SKM-1 (cell line): Measurements from ENCODE around the gene SIRT3.
A peak's percentile ranks its signal among the peaks of the same experiment; 100 is the strongest.
"Not testable (repeated sequence)": the region's sequence is repeated elsewhere in the genome, so short reads cannot be mapped to it uniquely, and the experiment has no call there.

Experiments
- DNase-seq: peaks from one replicate; lab custom pipeline; 2025; ENCODE audit not compliant: unreplicated experiment; lab: John Stamatoyannopoulos, UW

SIRT3 gene

DNA sequence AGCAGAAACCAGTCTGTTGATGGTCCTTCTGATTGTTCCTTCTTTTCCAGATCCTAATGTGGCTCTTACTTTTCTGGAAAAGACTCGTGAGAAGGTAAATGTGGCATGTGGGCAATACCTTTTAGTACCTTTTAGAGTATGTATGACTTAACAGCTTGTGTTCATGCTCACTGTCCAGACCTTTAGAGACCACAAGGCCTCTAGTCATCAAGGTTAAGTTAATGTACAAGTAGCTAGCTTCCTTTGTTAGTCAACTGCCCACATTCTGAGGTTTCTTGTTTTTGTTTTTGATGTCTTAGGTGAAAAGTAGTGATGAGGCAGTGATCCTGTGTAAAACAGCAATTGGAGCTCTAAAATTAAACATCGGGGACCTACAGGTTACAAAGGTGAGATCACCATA is 8.2 kb upstream of the SIRT3 start:
- no peak for DNase-seq

DNA sequence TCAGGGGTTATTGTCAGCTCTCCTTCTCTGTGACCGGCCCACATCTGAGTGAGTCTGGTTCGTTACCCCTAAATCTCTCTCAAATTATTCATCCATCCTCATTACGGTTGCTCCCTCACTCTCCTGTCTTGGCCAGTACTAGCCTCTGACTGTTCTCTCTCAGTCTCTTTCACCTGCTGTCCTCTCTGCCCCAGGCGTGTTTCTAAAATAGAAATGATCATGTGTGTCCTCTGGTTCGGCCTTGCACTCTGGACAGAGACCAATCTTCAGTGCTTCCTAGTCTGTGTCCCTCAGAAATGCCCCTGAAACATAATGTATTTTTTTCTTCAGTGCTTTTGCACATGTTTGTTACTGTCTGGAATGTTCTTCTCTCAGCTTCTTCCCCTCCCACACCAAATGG is 5.5 kb upstream of the SIRT3 start:
- DNase-seq, result no peak

GRCh38 chr11:240315-240714 is 4.2 kb upstream of the SIRT3 start:
- no peak for DNase-seq

GRCh38 chr11:238346-238745 is 2.2 kb upstream of the SIRT3 start:
- not testable (repeated sequence) for DNase-seq

DNA sequence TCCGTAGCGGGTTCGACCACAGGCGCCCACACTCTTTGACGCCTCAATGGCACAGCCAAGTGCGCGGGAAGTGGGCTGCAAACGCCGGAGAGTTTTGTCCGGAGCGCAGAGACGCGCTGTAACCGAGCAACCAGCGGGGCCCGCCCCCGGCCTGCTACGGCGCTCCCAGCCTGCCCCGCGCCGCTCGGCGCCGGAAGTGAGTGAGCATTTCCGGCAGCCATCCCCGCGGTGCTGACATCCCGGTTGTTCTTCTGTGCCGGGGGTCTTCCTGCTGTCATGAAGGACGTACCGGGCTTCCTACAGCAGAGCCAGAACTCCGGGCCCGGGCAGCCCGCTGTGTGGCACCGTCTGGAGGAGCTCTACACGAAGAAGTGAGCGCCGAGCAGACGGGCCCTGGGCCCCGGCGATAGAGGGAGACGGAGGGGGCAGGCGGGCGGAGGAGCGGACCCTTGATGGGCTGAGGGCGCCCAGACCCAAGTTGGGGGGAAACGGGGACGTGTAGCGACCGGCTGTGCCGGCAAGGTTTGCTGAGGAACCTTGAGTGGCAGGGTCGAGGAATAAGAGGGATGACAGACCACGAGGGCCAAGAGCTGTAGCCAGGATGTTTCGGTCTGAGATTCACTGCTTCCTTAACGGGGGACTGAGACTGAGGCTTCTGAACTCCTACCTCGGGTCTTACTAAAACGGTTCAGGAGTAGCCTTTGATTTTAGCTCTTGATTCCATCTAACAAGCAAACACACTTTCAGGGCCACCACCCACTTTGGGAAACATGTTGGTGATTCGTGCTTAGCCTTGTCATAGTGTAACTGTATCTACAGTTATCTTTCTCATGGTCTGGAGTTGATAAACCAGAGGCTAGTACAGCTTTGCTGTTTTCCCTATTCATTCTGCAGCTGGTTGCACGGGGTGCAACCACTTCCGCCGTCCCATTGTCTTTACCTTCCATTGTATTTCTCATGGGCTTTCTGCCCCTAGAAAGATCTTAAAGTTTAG is 929 bp upstream of the SIRT3 start, which contains the start of gene PSMD13:
Gene PSMD13 (plus strand): TSS at position 203 of the 994 bp plus-strand sequence. CDS start 74 bp downstream, at position 277.
- peak; percentile 64 for DNase-seq

DNA sequence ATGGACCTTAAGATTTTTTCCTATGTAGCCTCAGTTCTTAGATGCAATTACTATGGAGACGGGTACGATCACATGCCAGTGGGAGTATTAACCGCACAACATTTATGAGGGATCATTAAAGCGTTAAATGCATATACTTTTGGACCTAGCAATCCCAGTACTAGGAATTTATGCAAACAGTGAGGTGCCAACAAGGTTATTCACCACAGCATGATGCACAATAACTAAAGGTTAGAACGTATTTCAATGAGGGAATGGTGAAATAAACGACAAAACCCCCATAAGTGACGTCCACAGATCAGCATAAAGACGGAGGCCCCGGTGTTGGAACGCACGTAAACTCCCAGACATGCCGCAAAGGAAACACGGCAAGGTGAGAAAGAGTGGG is 539 bp downstream of the SIRT3 start:
- no peak for DNase-seq

- DNase-seq, result no peak
Observed at GRCh38 chr11:235180-235579, 962 bp downstream of the SIRT3 start.

- no peak for DNase-seq
Observed at GRCh38 chr11:232783-233565, 3.2 kb downstream of the SIRT3 start.

GRCh38 chr11:230431-230830 is 5.7 kb downstream of the SIRT3 start:
- DNase-seq, result no peak

- no peak for DNase-seq
Observed at GRCh38 chr11:227824-228379, 8.2 kb downstream of the SIRT3 start.

DNA sequence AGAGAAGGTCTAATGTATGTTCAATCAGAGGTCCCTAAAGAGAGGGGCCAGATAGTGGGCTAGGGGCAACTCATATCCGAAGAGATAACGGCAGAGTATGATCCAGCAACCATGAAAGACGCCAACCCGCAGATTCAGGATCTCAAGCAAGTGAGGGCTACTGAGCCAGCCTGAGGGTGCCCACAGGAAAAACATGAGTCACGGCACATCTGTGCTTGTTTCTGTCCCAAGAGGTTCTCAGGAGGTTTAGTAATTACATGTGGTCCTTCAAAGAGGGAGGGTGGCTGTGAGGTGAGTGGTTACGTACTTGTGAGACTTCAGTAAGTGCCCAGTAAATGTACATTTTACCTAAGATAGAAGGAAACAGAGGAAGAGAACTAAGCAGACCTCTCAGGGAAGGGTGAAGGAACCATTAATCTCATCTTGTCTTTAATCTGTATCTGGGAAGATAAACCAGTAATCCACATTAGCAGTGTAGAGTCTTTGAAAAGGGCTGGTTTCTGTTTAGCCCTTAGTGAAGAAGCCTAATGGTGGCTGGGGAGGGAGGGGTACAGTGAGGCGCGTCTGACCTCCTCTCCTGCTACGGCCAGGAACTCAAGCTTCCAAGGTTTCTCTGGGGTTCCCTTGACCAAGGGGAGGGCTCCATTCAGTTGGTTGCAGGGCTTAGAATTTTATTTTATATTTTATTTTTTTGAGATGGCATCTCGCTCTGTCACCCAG is 10.2 kb downstream of the SIRT3 start:
- DNase-seq, result no peak

- no peak for DNase-seq
Observed at GRCh38 chr11:224424-224823, 11.7 kb downstream of the SIRT3 start.

DNA sequence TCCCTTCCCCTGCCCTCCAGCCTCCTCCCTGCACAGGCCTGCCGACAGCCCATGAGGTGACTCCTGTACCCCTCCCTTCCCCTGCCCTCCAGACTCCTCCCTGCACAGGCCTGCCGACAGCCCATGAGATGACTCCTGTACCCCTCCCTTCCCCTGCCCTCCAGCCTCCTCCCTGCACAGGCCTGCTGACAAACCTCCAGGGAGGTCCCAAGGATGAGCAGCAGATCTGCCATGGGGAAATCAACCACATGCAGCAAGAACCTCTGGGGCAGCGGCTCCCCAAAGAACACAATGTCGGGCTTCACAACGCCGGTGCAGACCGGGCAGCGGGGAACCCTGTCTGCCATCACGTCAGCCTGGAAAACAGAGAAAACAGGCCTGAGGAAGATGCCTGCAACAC is 12.3 kb downstream of the SIRT3 start:
- DNase-seq, result no peak

GRCh38 chr11:223026-223789 is 12.9 kb downstream of the SIRT3 start:
- no peak for DNase-seq

DNA sequence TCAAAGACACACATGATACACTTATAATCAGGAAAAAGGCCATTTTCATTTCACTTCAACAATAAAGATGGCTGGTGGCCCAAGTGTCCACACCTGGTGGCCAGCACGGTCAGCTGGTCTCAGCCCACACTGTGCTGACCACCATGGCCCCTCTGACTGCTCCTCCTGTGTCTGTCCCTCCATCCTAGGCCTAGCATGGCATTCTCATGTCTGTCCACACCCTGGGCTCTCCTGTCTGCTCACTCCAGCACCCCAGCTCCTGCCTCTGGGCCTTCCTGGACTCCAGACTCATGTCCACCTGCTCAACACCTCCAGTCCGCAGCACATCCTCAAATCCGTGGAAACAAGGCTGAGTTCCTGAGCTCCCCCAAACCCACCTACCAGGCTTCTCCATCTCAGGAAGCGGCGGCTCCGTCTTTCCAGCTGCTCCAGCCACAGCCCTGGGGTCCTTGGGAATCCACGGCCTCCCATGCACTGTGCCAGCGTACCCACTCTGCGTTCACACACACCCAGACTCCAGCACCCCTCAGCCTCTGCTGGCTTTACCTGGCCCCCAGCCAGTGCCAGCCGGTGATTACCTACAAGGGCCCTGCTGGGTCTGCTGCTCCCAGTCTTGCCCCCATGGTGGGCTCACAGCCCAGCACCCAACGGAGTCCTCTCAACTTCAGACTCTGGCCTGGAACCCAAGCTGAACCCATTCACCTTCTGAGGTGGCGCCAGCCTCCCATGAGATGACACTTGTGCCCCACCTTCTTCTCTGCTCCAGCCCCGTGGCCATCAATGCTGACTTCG is 13.9 kb downstream of the SIRT3 start:
- no peak for DNase-seq

DNA sequence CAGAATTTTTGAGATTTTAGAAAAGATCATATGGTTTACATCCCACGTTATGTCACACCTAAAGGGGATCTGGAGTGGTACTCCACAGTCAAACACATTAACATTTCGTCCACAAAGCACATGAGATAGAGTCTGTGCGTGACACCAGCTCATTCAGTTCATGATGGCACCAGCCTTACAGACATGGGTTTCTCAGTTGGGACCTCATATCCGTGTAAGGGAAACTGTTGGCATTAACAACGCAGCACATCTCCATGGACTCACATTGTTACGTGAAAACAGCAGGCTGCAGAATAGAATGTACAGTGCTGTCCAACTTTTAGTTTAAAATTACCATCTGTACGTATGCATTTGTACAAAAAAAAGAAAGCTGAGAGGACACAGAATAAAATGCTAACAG is 14.6 kb downstream of the SIRT3 start:
- DNase-seq, result no peak

- not testable (repeated sequence) for DNase-seq
Observed at GRCh38 chr11:220641-221215, 15.4 kb downstream of the SIRT3 start.

GRCh38 chr11:218815-219593 is 17.1 kb downstream of the SIRT3 start:
- no peak for DNase-seq
